ENCODE measurements around the gene GFI1B.

GFI1B gene

GRCh38 chr9:133004999-133005760, 26.7 kb downstream of the GFI1B start:
- TF ChIP-seq, protein P1, sequence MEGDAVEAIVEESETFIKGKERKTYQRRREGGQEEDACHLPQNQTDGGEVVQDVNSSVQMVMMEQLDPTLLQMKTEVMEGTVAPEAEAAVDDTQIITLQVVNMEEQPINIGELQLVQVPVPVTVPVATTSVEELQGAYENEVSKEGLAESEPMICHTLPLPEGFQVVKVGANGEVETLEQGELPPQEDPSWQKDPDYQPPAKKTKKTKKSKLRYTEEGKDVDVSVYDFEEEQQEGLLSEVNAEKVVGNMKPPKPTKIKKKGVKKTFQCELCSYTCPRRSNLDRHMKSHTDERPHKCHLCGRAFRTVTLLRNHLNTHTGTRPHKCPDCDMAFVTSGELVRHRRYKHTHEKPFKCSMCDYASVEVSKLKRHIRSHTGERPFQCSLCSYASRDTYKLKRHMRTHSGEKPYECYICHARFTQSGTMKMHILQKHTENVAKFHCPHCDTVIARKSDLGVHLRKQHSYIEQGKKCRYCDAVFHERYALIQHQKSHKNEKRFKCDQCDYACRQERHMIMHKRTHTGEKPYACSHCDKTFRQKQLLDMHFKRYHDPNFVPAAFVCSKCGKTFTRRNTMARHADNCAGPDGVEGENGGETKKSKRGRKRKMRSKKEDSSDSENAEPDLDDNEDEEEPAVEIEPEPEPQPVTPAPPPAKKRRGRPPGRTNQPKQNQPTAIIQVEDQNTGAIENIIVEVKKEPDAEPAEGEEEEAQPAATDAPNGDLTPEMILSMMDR (conservative IDR thresholded peaks at IDR 0.05; ENCODE audit: low read depth, low read length): no peak
- Histone ChIP-seq H3K79me2 (ENCODE audit: insufficient read depth, low read depth) (no peaks in the 10 kb centered on the region), H3K9ac (no peak overlapping the region), H4K20me1 (ENCODE audit: insufficient read depth) (no peaks in the 10 kb centered on the region), H3K4me2 (no peak overlapping the region), H3K27me3 (ENCODE audit: insufficient read depth, low read depth) (peaks cover 84% of the 10 kb centered on the region; the same call in 1 of the 2 replicates), H3K4me1 (ENCODE audit: low read depth, poor library complexity, severe bottlenecking) (no peaks in the 10 kb centered on the region), H2AFZ (ENCODE audit: low read depth) (no peak overlapping the region), H3K27ac (no peak overlapping the region), H3K36me3 (ENCODE audit: insufficient read depth) (no peaks in the 10 kb centered on the region), H3K4me3 (IDR thresholded peaks at IDR 0.05; ENCODE audit: insufficient read depth, low read depth, low read length) (no peak overlapping the region)

DNA sequence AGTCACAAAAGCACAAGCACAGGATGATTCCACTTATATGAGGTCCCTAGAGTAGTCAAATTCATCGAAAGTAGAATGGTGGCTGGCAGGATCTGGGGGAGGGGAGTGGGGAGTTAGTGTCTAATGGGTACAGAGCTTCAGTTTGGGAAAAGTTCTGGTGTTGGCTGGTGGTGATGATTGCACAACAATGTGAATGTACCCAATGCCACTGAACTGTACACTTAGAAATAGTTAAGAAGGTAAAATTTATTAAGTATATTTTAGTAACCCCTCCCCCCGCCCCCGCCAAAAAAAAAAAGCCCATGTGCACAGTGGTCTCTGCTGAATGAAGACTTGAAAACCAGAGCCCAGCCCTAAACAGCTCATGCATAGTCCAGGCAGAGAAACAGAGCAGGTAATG, 27.5 kb downstream of the GFI1B start:
- no peak overlapping the region for H3K4me3 ChIP-seq (IDR thresholded peaks at IDR 0.05; ENCODE audit: insufficient read depth, low read depth, low read length)
- H4K20me1 ChIP-seq (ENCODE audit: insufficient read depth): no peaks in the 10 kb centered on the region
- no peaks in the 10 kb centered on the region for H3K79me2 ChIP-seq (ENCODE audit: insufficient read depth, low read depth)
- TF ChIP-seq, protein P1 (conservative IDR thresholded peaks at IDR 0.05; ENCODE audit: low read depth, low read length): no peak
- no peaks in the 10 kb centered on the region for H3K36me3 ChIP-seq (ENCODE audit: insufficient read depth)
- no peak overlapping the region for H3K27ac ChIP-seq
- no peak overlapping the region for H2AFZ ChIP-seq (ENCODE audit: low read depth)
- no peak overlapping the region for H3K9ac ChIP-seq
- no peak overlapping the region for H3K4me2 ChIP-seq
- H3K27me3 ChIP-seq (ENCODE audit: insufficient read depth, low read depth): peaks cover 76% of the 10 kb centered on the region; the same call in 1 of the 2 replicates
- no peaks in the 10 kb centered on the region for H3K4me1 ChIP-seq (ENCODE audit: low read depth, poor library complexity, severe bottlenecking)

GRCh38 chr9:133006731-133007352, 28.3 kb downstream of the GFI1B start:
- Histone ChIP-seq H2AFZ (ENCODE audit: low read depth) (no peak overlapping the region), H3K9ac (no peak overlapping the region), H3K4me2 (no peak overlapping the region), H3K27me3 (ENCODE audit: insufficient read depth, low read depth) (peaks cover 71% of the 10 kb centered on the region; the same call in 1 of the 2 replicates), H3K4me3 (IDR thresholded peaks at IDR 0.05; ENCODE audit: insufficient read depth, low read depth, low read length) (no peak overlapping the region), H4K20me1 (ENCODE audit: insufficient read depth) (no peaks in the 10 kb centered on the region), H3K4me1 (ENCODE audit: low read depth, poor library complexity, severe bottlenecking) (no peaks in the 10 kb centered on the region), H3K27ac (no peak overlapping the region), H3K36me3 (ENCODE audit: insufficient read depth) (no peaks in the 10 kb centered on the region), H3K79me2 (ENCODE audit: insufficient read depth, low read depth) (no peaks in the 10 kb centered on the region)
- TF ChIP-seq, protein P1 (conservative IDR thresholded peaks at IDR 0.05; ENCODE audit: low read depth, low read length): no peak

- no peaks in the 10 kb centered on the region for H3K79me2 ChIP-seq (ENCODE audit: insufficient read depth, low read depth)
These were observed 29.9 kb downstream of the GFI1B start for GRCh38 chr9:133008406-133008805.

More at GRCh38 chr9:133008406-133008805, 29.9 kb downstream of the GFI1B start:
- Histone ChIP-seq H3K4me3 (IDR thresholded peaks at IDR 0.05; ENCODE audit: insufficient read depth, low read depth, low read length) (no peak overlapping the region), H3K4me2 (no peak overlapping the region), H3K27ac (no peak overlapping the region), H3K36me3 (ENCODE audit: insufficient read depth) (no peaks in the 10 kb centered on the region), H4K20me1 (ENCODE audit: insufficient read depth) (no peaks in the 10 kb centered on the region), H3K9ac (no peak overlapping the region), H3K4me1 (ENCODE audit: low read depth, poor library complexity, severe bottlenecking) (no peaks in the 10 kb centered on the region), H3K27me3 (ENCODE audit: insufficient read depth, low read depth) (peaks cover 64% of the 10 kb centered on the region; the same call in 1 of the 2 replicates), H2AFZ (ENCODE audit: low read depth) (no peak overlapping the region)
- TF ChIP-seq, protein P1 (conservative IDR thresholded peaks at IDR 0.05; ENCODE audit: low read depth, low read length): no peak
